ENCODE results near the gene LRRC8C.

- TF ChIP-seq CTCF (IDR thresholded peaks at IDR 0.05; ENCODE audit: insufficient read depth, low read length, poor library complexity, severe bottlenecking) (no peak), EZH2phosphoT487 (conservative IDR thresholded peaks at IDR 0.05; ENCODE audit: low read length) (no peak)
Observed at GRCh38 chr1:89703469-89703868, 70.5 kb downstream of the LRRC8C start.
